NT2/D1 (cell line): ENCODE results near the gene RTCA.
"Not testable (repeated sequence)": the region's sequence is repeated elsewhere in the genome, so short reads cannot be mapped to it uniquely, and the experiment has no call there.

Experiments used
- DNase-seq: peaks from one replicate; pipeline ENCODE4 v3.0.0-alpha.2; 2011; ENCODE audit warnings: low read depth, low spot score
- H3K27me3 ChIP-seq: 2 replicates; pipeline ENCODE4 v1.6.0; 2011; ENCODE audit warnings: mild to moderate bottlenecking; ENCODE audit not compliant: insufficient read length, insufficient read depth
- H3K36me3 ChIP-seq: 2 replicates; pipeline ENCODE4 v1.6.1; 2011; ENCODE audit warnings: mild to moderate bottlenecking, low read length, mixed read lengths; ENCODE audit not compliant: insufficient read depth, insufficient read length
- H3K4me1 ChIP-seq: 2 replicates; pipeline ENCODE4 v1.5.1; 2011; ENCODE audit not compliant: insufficient read depth, insufficient read length
- H3K4me3 ChIP-seq: 2 replicates; pipeline ENCODE4 v1.5.1; 2011; ENCODE audit warnings: low read depth; ENCODE audit not compliant: insufficient read length
- H3K9ac ChIP-seq: 2 replicates; pipeline ENCODE4 v1.6.0; 2011; ENCODE audit warnings: low read depth; ENCODE audit not compliant: insufficient read length
- H3K9me3 ChIP-seq: 2 replicates; pipeline ENCODE4 v1.5.1; 2011; ENCODE audit warnings: mild to moderate bottlenecking, low read length; ENCODE audit not compliant: insufficient read depth
- SUZ12 ChIP-seq: IDR thresholded peaks from 2 replicates; pipeline ENCODE4 v1.6.1; 2011; ENCODE audit not compliant: insufficient read length, insufficient read depth; ENCODE audit errors: extremely low read depth
- YY1 ChIP-seq: IDR thresholded peaks from 2 replicates; pipeline ENCODE4 v1.6.1; 2011; ENCODE audit not compliant: insufficient read length, insufficient read depth
- ZNF274 ChIP-seq: IDR thresholded peaks from 2 replicates; pipeline ENCODE4 v1.6.1; 2011; ENCODE audit warnings: mild to moderate bottlenecking, low read depth, low read length

The RTCA gene

GRCh38 chr1:100332331-100332730 lies 66.3 kb downstream of the RTCA start:
- H3K4me1 ChIP-seq: no peaks in the 10 kb centered on the region
- no peak overlapping the region for H3K4me3 ChIP-seq
- H3K9me3 ChIP-seq: no peaks in the 10 kb centered on the region
- H3K36me3 ChIP-seq: no peaks in the 10 kb centered on the region
- DNase-seq: no peak
- no peaks in the 10 kb centered on the region for H3K27me3 ChIP-seq
- H3K9ac ChIP-seq: no peak overlapping the region
- TF ChIP-seq YY1 (no peak), ZNF274 (no peak), SUZ12 (no peak)

- DNase-seq: no peak
- no peak for TF ChIP-seq YY1
- no peak for TF ChIP-seq SUZ12
- TF ChIP-seq ZNF274: no peak
- Histone ChIP-seq H3K36me3 (no peaks in the 10 kb centered on the region), H3K9ac (no peak overlapping the region), H3K9me3 (no peaks in the 10 kb centered on the region), H3K4me1 (no peaks in the 10 kb centered on the region), H3K4me3 (no peak overlapping the region), H3K27me3 (no peaks in the 10 kb centered on the region)
Observed at GRCh38 chr1:100335436-100335835, 69.4 kb downstream of the RTCA start.

DNA sequence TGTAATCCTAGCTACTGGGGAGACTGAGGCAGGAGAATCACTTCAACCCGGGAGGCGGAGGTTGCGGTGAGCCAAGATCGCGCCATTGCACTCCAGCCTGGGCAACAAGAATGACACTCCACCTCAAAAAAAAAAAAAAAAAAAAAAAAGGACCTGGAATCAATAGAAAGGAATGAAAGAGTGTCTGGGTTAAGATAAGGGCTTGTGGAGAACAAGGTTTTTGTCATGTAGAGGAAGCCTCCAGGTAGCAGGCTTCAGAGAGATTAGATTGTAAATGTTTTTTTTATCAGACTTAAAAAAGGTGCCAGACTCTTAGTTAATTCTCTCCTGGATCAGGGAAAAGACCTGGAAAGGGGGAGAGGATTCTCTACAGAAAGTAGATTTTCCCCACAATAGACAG lies 71.9 kb downstream of the RTCA start:
- H3K9me3 ChIP-seq, H3K4me3 ChIP-seq, DNase-seq, H3K9ac ChIP-seq, H3K27me3 ChIP-seq, H3K4me1 ChIP-seq, H3K36me3 ChIP-seq: not testable (repeated sequence)

GRCh38 chr1:100339735-100340134 lies 73.7 kb downstream of the RTCA start:
- H3K36me3 ChIP-seq, DNase-seq, H3K4me1 ChIP-seq, H3K4me3 ChIP-seq, H3K9ac ChIP-seq, H3K9me3 ChIP-seq, H3K27me3 ChIP-seq: not testable (repeated sequence)

DNA sequence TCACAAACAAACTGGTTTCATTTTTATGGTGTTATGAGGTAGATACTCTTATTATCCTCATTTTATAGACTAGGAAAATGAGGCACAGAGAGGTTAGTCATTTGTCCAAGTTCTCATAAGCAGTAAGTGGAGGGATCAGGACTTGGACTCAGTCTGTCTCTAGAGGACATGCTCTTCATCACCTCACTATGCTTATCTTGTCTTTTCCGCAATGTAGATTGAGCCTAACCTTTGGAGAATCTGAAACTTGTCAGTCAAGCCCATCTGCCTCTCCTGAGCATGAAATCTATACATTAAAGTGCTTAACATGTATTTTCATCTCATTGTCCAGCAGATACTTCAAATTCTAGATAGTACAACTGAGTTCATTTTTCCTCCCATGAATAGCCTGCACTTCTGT lies 74.5 kb downstream of the RTCA start:
- no peaks in the 10 kb centered on the region for H3K4me1 ChIP-seq
- no peaks in the 10 kb centered on the region for H3K27me3 ChIP-seq
- no peaks in the 10 kb centered on the region for H3K9me3 ChIP-seq
- H3K36me3 ChIP-seq: no peaks in the 10 kb centered on the region
- H3K4me3 ChIP-seq: no peak overlapping the region
- no peak for DNase-seq
- H3K9ac ChIP-seq: no peak overlapping the region
- no peak for TF ChIP-seq ZNF274
- no peak for TF ChIP-seq SUZ12
- TF ChIP-seq YY1: no peak

DNA sequence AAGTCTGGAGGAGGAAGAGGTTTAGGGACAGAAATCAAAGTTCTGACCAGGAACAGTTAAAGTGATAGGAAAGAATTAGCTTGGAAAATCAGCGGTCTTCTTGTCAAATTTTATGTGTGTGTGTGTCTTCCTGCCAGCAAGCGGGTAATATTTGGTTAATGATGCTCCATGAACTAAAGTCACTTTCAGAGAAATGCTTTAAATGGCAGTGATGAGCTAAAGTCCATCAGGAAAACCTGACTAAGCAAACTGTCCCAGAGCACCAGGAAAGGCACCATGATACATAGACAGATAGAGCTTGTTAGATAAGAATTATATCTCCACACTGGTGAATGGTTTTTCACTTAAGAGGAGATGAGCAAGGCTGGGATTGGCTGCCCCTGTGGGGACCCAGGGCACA lies 76.3 kb downstream of the RTCA start:
- no peak overlapping the region for H3K9ac ChIP-seq
- TF ChIP-seq ZNF274 (no peak), YY1 (no peak), SUZ12 (no peak)
- DNase-seq: no peak
- H3K4me3 ChIP-seq: no peak overlapping the region
- no peaks in the 10 kb centered on the region for H3K27me3 ChIP-seq
- H3K36me3 ChIP-seq: no peaks in the 10 kb centered on the region
- H3K9me3 ChIP-seq: no peaks in the 10 kb centered on the region
- H3K4me1 ChIP-seq: no peaks in the 10 kb centered on the region
